ENCODE measurements around the gene VPS11.

The VPS11 gene

GRCh38 chr11:119025099-119025473 lies 42.5 kb upstream of the VPS11 start:
- no peak for TF ChIP-seq CTCF (IDR thresholded peaks at IDR 0.05; ENCODE audit: low read depth, low read length, missing control alignments)
- no peak overlapping the region for H3K4me3 ChIP-seq (ENCODE audit: low read depth, low read length)
- DNase-seq (ENCODE audit: low read depth), result no peak

GRCh38 chr11:119025541-119025940 lies 42.1 kb upstream of the VPS11 start:
- no peak for TF ChIP-seq CTCF (IDR thresholded peaks at IDR 0.05; ENCODE audit: low read depth, low read length, missing control alignments)
- no peak for DNase-seq (ENCODE audit: low read depth)
- no peak overlapping the region for H3K4me3 ChIP-seq (ENCODE audit: low read depth, low read length)

GRCh38 chr11:119025978-119026766 lies 41.4 kb upstream of the VPS11 start:
- DNase-seq (ENCODE audit: low read depth), result no peak
- H3K4me3 ChIP-seq (ENCODE audit: low read depth, low read length), result no peak overlapping the region
- no peak for TF ChIP-seq CTCF (IDR thresholded peaks at IDR 0.05; ENCODE audit: low read depth, low read length, missing control alignments)

- no peak overlapping the region for H3K4me3 ChIP-seq (ENCODE audit: low read depth, low read length)
- TF ChIP-seq CTCF (IDR thresholded peaks at IDR 0.05; ENCODE audit: low read depth, low read length, missing control alignments), result no peak
- DNase-seq (ENCODE audit: low read depth), result no peak
Observed at GRCh38 chr11:119026970-119027369, 40.6 kb upstream of the VPS11 start.

GRCh38 chr11:119027561-119028345 lies 39.9 kb upstream of the VPS11 start:
- no peak overlapping the region for H3K4me3 ChIP-seq (ENCODE audit: low read depth, low read length)
- DNase-seq (ENCODE audit: low read depth), result no peak
- no peak for TF ChIP-seq CTCF (IDR thresholded peaks at IDR 0.05; ENCODE audit: low read depth, low read length, missing control alignments)

GRCh38 chr11:119028346-119029068 lies 39.1 kb upstream of the VPS11 start:
- DNase-seq (ENCODE audit: low read depth), result no peak
- TF ChIP-seq CTCF (IDR thresholded peaks at IDR 0.05; ENCODE audit: low read depth, low read length, missing control alignments), result no peak
- H3K4me3 ChIP-seq (ENCODE audit: low read depth, low read length), result no peak overlapping the region

Measured in GM12864 (cell line).